Loucy (cell line): ENCODE measurements around the gene RBM19.

Experiments
- H2AFZ ChIP-seq: fragments of 200-600 bp; sonication (generic); 2 replicates; pipeline ENCODE4 v1.6.0; 2016; ENCODE audit warnings: antibody characterized with exemption, mild to moderate bottlenecking, low read length, moderate library complexity
- H3F3A ChIP-seq: fragments of 200-600 bp; 2 replicates; pipeline ENCODE4 v1.6.0; 2016; ENCODE audit warnings: antibody characterized with exemption, low read depth, mild to moderate bottlenecking
- H3K27me3 ChIP-seq: fragments of 200-600 bp; sonication (generic); 2 replicates; pipeline ENCODE4 v1.6.1; 2014; ENCODE audit warnings: low read length, mild to moderate bottlenecking; ENCODE audit not compliant: insufficient read depth, poor library complexity, severe bottlenecking
- H3K36me3 ChIP-seq: fragments of 200-600 bp; sonication (generic); 2 replicates; pipeline ENCODE4 v1.6.1; 2016; ENCODE audit warnings: low read length; ENCODE audit not compliant: insufficient read depth
- H3K4me1 ChIP-seq: fragments of 200-600 bp; sonication (generic); 2 replicates; pipeline ENCODE4 v1.5.1; 2014; ENCODE audit warnings: low read length, mild to moderate bottlenecking; ENCODE audit not compliant: insufficient read depth, poor library complexity, severe bottlenecking
- H3K4me2 ChIP-seq: fragments of 200-600 bp; sonication (generic); 2 replicates; pipeline ENCODE4 v1.6.0; 2014; ENCODE audit warnings: antibody characterized with exemption, low read length, low read depth, mild to moderate bottlenecking; ENCODE audit not compliant: poor library complexity, severe bottlenecking
- H3K4me3 ChIP-seq: fragments of 200-600 bp; sonication (generic); 2 replicates; pipeline ENCODE4 v1.5.1; 2014; ENCODE audit warnings: low read length, mild to moderate bottlenecking, mixed read lengths; ENCODE audit not compliant: poor library complexity, severe bottlenecking
- H3K79me2 ChIP-seq: fragments of 200-600 bp; sonication (generic); 2 replicates; pipeline ENCODE4 v1.6.1; 2014; ENCODE audit warnings: low read length; ENCODE audit not compliant: insufficient read depth
- H3K9ac ChIP-seq: fragments of 200-600 bp; sonication (generic); 2 replicates; pipeline ENCODE4 v1.6.0; 2014; ENCODE audit warnings: mild to moderate bottlenecking, low read depth, low read length, moderate library complexity; ENCODE audit not compliant: poor library complexity, severe bottlenecking
- H3K9me2 ChIP-seq: fragments of 200-600 bp; sonication (generic); replicated peaks from 2 replicates; pipeline ENCODE4 v1.6.1; 2016; ENCODE audit warnings: low read depth, low read length, mixed read lengths
- H3K9me3 ChIP-seq: fragments of 200-600 bp; sonication (generic); 2 replicates; pipeline ENCODE4 v1.6.1; 2014; ENCODE audit warnings: mild to moderate bottlenecking, antibody characterized with exemption, low read length, low read depth; ENCODE audit not compliant: insufficient read depth
- H4K20me1 ChIP-seq: fragments of 200-600 bp; sonication (generic); 2 replicates; pipeline ENCODE4 v1.6.0; 2014; ENCODE audit warnings: antibody characterized with exemption, low read length, mild to moderate bottlenecking; ENCODE audit not compliant: insufficient read depth, poor library complexity, severe bottlenecking
- CTCF ChIP-seq: fragments of 200-600 bp; sonication (generic); conservative IDR thresholded peaks from 2 replicates; pipeline ENCODE4 v1.5.1; 2014; ENCODE audit warnings: mild to moderate bottlenecking, antibody characterized with exemption, low read length
- EZH2phosphoT487 ChIP-seq: fragments of 200-600 bp; IDR thresholded peaks from 2 replicates; pipeline ENCODE4 v1.6.1; 2018; ENCODE audit warnings: antibody characterized with exemption, mild to moderate bottlenecking, moderate library complexity, borderline replicate concordance

Gene RBM19

GRCh38 chr12:113778432-113779132 is 187.5 kb downstream of the RBM19 start:
- H3K4me2 ChIP-seq = no peak overlapping the region

DNA sequence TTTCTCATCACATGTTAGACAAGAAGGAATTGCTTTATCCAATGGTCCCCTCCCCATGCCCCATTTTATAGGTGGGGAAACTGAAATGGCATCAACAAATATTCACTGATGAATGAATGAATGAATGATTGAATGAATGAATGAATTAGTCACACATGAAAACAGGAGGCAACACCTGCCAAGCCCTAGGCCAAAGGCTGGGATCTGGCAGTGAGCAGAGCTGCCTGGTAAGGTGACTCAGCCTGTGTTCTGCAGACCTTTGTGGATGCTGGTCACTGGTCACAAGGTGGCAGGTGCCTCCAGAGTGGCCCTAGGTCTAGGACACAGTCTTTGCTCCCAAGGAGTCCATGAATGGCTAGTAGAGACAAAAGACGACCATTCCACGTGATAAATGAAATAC is 188.4 kb downstream of the RBM19 start:
- Histone ChIP-seq H3K9ac (no peak overlapping the region), H3K36me3 (no peaks in the 10 kb centered on the region), H3K9me3 (no peaks in the 10 kb centered on the region), H3K79me2 (no peaks in the 10 kb centered on the region), H3K4me2 (no peak overlapping the region), H3K4me3 (no peak overlapping the region), H3F3A (no peaks in the 10 kb centered on the region), H3K27me3 (no peaks in the 10 kb centered on the region), H3K9me2 (no peaks in the 10 kb centered on the region), H3K4me1 (no peaks in the 10 kb centered on the region), H4K20me1 (no peaks in the 10 kb centered on the region), H2AFZ (no peak overlapping the region)
- TF ChIP-seq CTCF (no peak), EZH2phosphoT487 (no peak)

More at GRCh38 chr12:113778432-113779132, 187.5 kb downstream of the RBM19 start:
- Histone ChIP-seq H2AFZ (no peak overlapping the region), H3K27me3 (no peaks in the 10 kb centered on the region), H3K4me1 (no peaks in the 10 kb centered on the region), H3K36me3 (no peaks in the 10 kb centered on the region), H3K9ac (no peak overlapping the region), H3K4me3 (no peak overlapping the region), H4K20me1 (no peaks in the 10 kb centered on the region), H3K9me2 (no peaks in the 10 kb centered on the region), H3K79me2 (no peaks in the 10 kb centered on the region), H3F3A (no peaks in the 10 kb centered on the region), H3K9me3 (no peaks in the 10 kb centered on the region)
- TF ChIP-seq EZH2phosphoT487 (no peak), CTCF (no peak)

DNA sequence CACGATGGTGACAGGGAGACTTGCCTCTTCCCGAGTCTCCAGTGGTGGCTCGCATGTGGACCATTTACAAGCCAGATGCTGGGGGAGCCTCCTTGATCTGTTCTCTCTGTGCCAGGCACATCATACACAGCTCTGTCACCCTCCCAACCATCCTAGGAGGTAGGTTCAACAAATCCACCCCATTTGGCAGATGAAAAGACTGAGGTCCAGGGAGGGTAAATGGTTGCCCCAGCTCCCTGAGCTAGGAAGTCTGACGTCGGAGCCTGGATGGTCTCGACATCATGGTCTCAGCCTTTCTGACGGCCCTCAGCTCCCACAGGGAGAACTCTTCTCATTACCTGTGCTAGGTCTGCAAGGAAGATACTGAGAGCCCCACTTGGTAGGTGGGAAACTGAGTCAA is 189.6 kb downstream of the RBM19 start:
- Histone ChIP-seq H3K4me2 (no peak overlapping the region), H3K9ac (no peak overlapping the region), H3K4me3 (no peak overlapping the region), H3K79me2 (no peaks in the 10 kb centered on the region), H3K27me3 (no peaks in the 10 kb centered on the region), H3K36me3 (no peaks in the 10 kb centered on the region), H3F3A (no peaks in the 10 kb centered on the region), H2AFZ (no peak overlapping the region), H3K9me2 (no peaks in the 10 kb centered on the region), H3K4me1 (no peaks in the 10 kb centered on the region), H4K20me1 (no peaks in the 10 kb centered on the region), H3K9me3 (no peaks in the 10 kb centered on the region)
- TF ChIP-seq CTCF (no peak), EZH2phosphoT487 (no peak)
